ENCODE results near the gene MICA.

The MICA gene

DNA sequence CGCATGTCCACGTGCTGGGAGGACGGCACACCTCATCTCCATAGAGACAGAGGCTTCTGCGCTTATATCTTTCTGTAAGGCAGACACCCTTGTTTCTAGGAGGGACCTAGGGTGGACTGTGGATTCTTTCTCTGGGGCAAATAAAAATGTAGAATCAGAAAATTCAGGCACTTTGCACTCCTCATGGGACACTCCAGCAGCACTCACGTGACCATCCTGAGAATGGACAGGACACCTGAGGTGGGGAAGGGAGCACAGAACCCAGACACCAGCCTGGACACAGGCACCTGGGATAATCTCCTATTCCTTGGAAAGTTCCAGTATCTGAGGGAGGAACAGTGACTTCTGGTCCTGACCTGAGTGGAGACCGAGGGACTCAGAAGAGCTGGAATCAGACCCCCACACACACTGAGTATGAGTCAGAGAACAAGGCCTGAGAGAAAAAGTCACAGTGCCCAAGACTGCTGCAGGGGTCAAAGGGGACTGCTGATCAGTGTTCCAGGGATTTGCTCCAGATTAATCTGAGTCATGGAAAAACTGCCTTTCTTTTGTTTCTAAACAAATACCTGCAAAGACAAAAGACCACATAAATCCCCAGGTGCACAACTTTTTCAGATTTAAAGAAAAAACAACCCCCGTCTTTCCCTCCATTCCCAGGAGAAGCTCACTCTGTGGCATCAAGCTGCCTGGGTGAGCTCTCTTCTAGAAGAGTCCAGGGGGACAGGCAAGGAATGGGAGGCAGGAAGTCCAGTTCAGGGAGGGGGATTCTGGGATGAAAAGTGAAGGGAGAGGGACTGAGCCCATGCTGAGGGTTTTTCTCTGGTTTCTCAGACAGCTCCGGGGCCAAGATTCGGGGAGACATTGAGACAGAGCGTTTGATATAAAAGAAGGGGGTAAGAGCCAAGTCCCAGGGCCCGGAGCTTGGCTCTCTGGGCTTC is 58.9 kb downstream of the MICA start:
- Histone ChIP-seq H3K4me1 (no peaks in the 10 kb centered on the region), H3K27me3 (peaks cover 16% of the 10 kb centered on the region), H3K4me3 (ENCODE audit: low read depth, low read length) (no peak overlapping the region), H3K9me3 (no peaks in the 10 kb centered on the region), H3K36me3 (no peaks in the 10 kb centered on the region)
- TF ChIP-seq, protein P1, sequence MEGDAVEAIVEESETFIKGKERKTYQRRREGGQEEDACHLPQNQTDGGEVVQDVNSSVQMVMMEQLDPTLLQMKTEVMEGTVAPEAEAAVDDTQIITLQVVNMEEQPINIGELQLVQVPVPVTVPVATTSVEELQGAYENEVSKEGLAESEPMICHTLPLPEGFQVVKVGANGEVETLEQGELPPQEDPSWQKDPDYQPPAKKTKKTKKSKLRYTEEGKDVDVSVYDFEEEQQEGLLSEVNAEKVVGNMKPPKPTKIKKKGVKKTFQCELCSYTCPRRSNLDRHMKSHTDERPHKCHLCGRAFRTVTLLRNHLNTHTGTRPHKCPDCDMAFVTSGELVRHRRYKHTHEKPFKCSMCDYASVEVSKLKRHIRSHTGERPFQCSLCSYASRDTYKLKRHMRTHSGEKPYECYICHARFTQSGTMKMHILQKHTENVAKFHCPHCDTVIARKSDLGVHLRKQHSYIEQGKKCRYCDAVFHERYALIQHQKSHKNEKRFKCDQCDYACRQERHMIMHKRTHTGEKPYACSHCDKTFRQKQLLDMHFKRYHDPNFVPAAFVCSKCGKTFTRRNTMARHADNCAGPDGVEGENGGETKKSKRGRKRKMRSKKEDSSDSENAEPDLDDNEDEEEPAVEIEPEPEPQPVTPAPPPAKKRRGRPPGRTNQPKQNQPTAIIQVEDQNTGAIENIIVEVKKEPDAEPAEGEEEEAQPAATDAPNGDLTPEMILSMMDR (IDR thresholded peaks at IDR 0.05; ENCODE audit: low read depth, low read length): no peak
- DNase-seq: no peak

DNA sequence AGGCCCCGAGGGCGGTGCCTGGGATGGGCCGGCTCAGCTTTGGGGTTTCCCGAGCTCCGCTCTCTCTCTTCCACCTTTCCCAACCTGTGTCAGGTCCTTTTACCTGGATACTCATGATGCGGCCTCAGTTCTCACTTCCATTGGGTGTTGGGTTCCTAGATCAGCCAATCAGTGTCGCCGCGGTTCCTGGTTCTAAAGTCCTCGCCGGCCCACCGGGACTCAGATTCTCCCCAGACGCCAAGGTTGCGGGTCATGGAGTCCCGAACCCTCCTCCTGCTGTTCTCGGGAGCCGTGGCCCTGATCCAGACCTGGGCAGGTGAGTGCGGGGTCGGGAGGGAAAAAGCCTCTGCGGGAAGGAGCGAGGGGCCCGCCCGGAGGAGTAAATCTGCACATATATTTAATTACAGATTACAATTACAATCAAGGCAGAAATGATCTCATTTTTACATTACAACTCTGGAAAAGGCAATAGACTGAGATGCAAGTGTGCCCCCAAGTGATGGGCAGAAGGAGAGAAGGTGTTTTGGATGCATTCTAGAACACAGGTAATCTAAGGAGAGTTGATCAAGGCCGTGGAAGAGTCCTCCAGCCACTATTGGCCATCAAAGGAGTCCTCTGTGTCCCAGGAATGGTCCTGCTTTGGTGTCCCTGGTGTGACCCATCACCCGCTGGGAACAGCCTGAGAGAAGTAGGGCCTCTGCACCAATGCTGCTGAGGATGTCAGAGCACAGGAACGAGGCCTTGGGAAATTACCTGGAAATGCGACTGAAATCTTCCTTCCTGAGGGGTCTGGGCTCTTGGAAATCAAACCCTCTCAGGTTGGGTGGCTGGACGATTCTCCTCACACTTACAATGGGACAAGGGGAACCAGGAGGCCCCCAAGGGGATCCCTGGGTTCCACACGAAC is 59.8 kb downstream of the MICA start:
- H3K36me3 ChIP-seq: no peaks in the 10 kb centered on the region
- TF ChIP-seq, protein P1 (IDR thresholded peaks at IDR 0.05; ENCODE audit: low read depth, low read length): no peak
- DNase-seq: peak; percentile 47
- H3K27me3 ChIP-seq: peaks cover 16% of the 10 kb centered on the region
- H3K4me1 ChIP-seq: no peaks in the 10 kb centered on the region
- H3K4me3 ChIP-seq (ENCODE audit: low read depth, low read length): no peak overlapping the region; the same call in 1 of the 2 replicates
- no peaks in the 10 kb centered on the region for H3K9me3 ChIP-seq

DNA sequence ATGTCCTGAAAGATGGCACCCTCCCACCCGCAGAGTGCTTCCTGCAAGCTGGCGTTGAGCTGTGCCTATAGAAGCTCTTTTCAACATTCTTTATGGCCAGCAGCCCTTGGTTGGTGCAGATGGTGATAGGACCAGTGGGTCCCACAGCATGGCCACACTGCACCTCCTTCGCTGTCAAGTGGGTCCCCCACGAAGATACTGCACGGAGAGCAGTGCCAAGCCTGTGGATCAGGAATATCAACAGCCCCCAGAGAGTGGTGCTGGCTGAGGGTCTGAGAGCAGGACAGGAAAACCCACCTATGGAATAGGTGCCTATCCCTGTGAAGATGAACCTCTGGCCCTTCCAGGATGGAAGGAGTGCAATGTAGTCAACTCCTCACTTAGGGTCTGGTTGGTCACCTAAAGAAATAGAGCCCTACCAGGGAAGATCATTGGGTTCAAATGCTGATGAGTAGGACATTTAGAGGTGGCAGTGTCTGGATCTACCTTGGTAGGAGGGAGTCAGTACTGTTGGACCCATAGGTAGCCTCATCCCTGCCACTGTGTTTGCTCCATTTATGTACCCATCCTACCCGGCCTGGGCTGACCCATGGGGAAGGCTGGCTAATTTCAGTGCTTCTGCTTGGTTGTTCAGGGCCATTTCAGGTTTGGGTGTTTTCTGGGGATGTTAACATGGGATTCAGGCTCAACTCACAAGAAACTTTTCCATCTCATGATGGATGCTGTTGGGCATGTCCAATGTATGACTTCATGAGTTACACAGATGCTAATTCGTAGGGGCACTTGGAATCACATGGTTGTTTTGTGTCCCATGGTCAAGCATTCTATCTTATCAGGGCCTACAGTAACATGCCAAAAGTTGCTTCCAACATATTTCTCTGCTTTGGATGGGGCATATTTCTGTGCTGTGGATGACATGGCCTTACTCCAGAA is 61.1 kb downstream of the MICA start:
- Histone ChIP-seq H3K9me3 (no peaks in the 10 kb centered on the region), H3K27me3 (peaks cover 18% of the 10 kb centered on the region), H3K4me1 (no peaks in the 10 kb centered on the region), H3K36me3 (no peaks in the 10 kb centered on the region), H3K4me3 (ENCODE audit: low read depth, low read length) (no peak overlapping the region)
- TF ChIP-seq, protein P1 (IDR thresholded peaks at IDR 0.05; ENCODE audit: low read depth, low read length): no peak
- no peak for DNase-seq

All from BE2C (cell line).